ENCODE results near the gene TMBIM6. TPM values are rescaled to one million over a fixed set of nuclear protein-coding genes. Genes with fewer than 3 reads are reported as not detected.

Gene TMBIM6
- total and polyA plus RNA-seq, 9 of the 15 experiments (the other 6 are each of a cell fraction or from before 2014, with no cell fraction given) = 147 to 1,288 (median 352) TPM

DNA sequence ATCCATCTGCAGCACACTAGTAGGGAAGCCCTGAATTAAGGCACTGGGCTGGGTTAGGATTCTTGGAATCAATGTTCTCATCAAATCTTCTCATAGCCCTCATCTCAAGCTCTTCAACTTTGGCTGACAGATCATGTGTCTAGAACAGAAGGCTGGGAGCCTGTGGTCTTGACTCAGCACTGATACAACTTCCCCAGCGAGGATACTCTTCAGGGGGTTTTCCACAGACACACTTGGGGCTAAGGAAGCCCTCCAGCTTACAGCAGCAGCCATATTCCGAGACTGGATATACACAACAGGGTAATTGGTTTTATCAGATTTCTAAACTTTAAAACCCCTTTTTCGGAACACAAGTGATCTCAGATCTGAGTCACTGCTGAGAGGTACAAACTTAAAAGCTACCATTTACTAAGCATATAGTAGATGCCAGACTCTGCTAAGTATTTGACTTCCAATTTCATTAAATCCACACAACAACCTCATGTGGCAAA is 37.7 kb upstream of the TMBIM6 start (continued):
- TF ChIP-seq PREB (CRISPR knock-in tag; IDR thresholded peaks at IDR 0.05) (no peak), XRCC5 (IDR thresholded peaks at IDR 0.05; ENCODE audit: low read depth, low read length) (no peak), RCOR1 (IDR thresholded peaks at IDR 0.05; ENCODE audit: borderline replicate concordance in 1 of 2, low read depth in 2 of 2, low read length in 2 of 2) (no peak), ZSCAN32 (CRISPR knock-in tag; IDR thresholded peaks at IDR 0.05) (no peak), SRSF3 (IDR thresholded peaks at IDR 0.05; ENCODE audit: insufficient read depth, low read length) (no peak), BACH1 (tag; IDR thresholded peaks at IDR 0.05) (peak; percentile 44; the same call in 1 of the 2 replicates), CTCF (IDR thresholded peaks at IDR 0.05 in 2 of 3, conservative IDR thresholded peaks at IDR 0.05 in 1 of 3; ENCODE audit: insufficient read depth in 2 of 3, low read depth in 1 of 3, low read length in 3 of 3) (no peak), NFE2 (IDR thresholded peaks at IDR 0.05; ENCODE audit: low read depth) (0 out of 2 replicates have a peak, but pooled peaks have one; percentile 33), ZC3H8 (IDR thresholded peaks at IDR 0.05) (no peak), L3MBTL2 (IDR thresholded peaks at IDR 0.05) (no peak), ATF4 (CRISPR knock-in tag; IDR thresholded peaks at IDR 0.05) (no peak), NR4A1 (CRISPR knock-in tag; IDR thresholded peaks at IDR 0.05) (no peak), NR4A1 (tag; IDR thresholded peaks at IDR 0.05) (no peak), SMARCC2 (IDR thresholded peaks at IDR 0.05; ENCODE audit: low read depth) (no peak), BCOR (IDR thresholded peaks at IDR 0.05) (no peak)
- TF ChIP-seq, protein P1, sequence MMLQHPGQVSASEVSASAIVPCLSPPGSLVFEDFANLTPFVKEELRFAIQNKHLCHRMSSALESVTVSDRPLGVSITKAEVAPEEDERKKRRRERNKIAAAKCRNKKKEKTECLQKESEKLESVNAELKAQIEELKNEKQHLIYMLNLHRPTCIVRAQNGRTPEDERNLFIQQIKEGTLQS (IDR thresholded peaks at IDR 0.05) = peak; percentile 29; the same call in 1 of the 2 replicates
- TF ChIP-seq, protein P1 (CRISPR knock-in tag; conservative IDR thresholded peaks at IDR 0.05) = no peak
- TF ChIP-seq, protein P2, sequence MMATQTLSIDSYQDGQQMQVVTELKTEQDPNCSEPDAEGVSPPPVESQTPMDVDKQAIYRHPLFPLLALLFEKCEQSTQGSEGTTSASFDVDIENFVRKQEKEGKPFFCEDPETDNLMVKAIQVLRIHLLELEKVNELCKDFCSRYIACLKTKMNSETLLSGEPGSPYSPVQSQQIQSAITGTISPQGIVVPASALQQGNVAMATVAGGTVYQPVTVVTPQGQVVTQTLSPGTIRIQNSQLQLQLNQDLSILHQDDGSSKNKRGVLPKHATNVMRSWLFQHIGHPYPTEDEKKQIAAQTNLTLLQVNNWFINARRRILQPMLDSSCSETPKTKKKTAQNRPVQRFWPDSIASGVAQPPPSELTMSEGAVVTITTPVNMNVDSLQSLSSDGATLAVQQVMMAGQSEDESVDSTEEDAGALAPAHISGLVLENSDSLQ (IDR thresholded peaks at IDR 0.05) = peak; percentile 32

Measured in K562 (cell line).